Endothelial cell of umbilical vein (primary cell): ENCODE results near the gene CSNK2B. TPM values are rescaled to one million over a fixed set of nuclear protein-coding genes. Genes with fewer than 3 reads are reported as not detected.

Source experiments
- BruUV-seq: library from RNA; stranded (reverse); fragments of 400-500 nt; replicated peaks from 2 replicates; lab custom pipeline; 2021; lab: Mats Ljungman, UMichigan
- CTCF ChIA-PET: fragments of 300-600, 350-600 bp; sonication (Branson Sonifier 250); formaldehyde crosslinking; loops from one replicate; lab custom pipeline; 2021; ENCODE audit warnings: antibody characterized with exemption, inconsistent platforms; lab: Charles Lee
- POLR2A ChIA-PET: fragments of 300-600, 350-600 bp; sonication (Branson Sonifier 250); formaldehyde crosslinking; loops from one replicate; lab custom pipeline; 2021; ENCODE audit warnings: antibody characterized with exemption, inconsistent platforms; lab: Charles Lee
- DNase-seq: peaks from one replicate; pipeline ENCODE4 v3.0.0-alpha.2; 2011; ENCODE audit warnings: low read depth, low spot score
- FAIRE-seq: peaks from 2 replicates; lab custom pipeline; 2011; peaks lifted over from hg19 to GRCh38; lab: Jason Lieb, UNC
- H2AFZ ChIP-seq: 2 replicates; pipeline ENCODE4 v1.6.0; 2012; ENCODE audit warnings: low read depth, low read length, control low read depth, inconsistent platforms
- H3K27ac ChIP-seq: 2 replicates; pipeline ENCODE4 v1.5.1; 2011; ENCODE audit warnings: low read depth, mild to moderate bottlenecking, control low read depth, low read length, moderate library complexity; ENCODE audit not compliant: insufficient read depth
- H3K27me3 ChIP-seq, 2 experiments: 2 replicates each; pipeline versions ENCODE4 v1.6.0 to v1.6.1; 2011; ENCODE audit warnings: low read length in 2 of 2, mixed read lengths in 1 of 2; ENCODE audit not compliant: control insufficient read depth in 2 of 2, insufficient read depth in 2 of 2
- H3K36me3 ChIP-seq, 2 experiments: 2 replicates in 1 of 2; 3 replicates in 1 of 2; pipeline ENCODE4 v1.5.1; 2011; ENCODE audit warnings: low read length in 2 of 2, mild to moderate bottlenecking in 1 of 2, moderate library complexity in 1 of 2; ENCODE audit not compliant: control insufficient read depth in 2 of 2, insufficient read depth in 2 of 2; ENCODE audit errors: extremely low read depth in 1 of 2
- H3K4me1 ChIP-seq: 3 replicates; pipeline ENCODE4 v1.5.1; 2011; ENCODE audit warnings: mild to moderate bottlenecking, low read length; ENCODE audit not compliant: control insufficient read depth, insufficient read depth; ENCODE audit errors: extremely low read depth
- H3K4me2 ChIP-seq: 2 replicates; pipeline ENCODE4 v1.6.1; 2011; ENCODE audit warnings: low read length, control low read depth, mixed read lengths; ENCODE audit not compliant: insufficient read depth
- H3K4me3 ChIP-seq, 3 experiments: fragments of 200-600 bp in 1 of 3; sonication (generic), shearing (Covaris generic) in 1 of 3; replicated peaks in 1 of 3; 2 replicates each; pipeline ENCODE4 v1.5.1; 2011 to 2016; ENCODE audit warnings: control low read depth in 3 of 3, low read length in 3 of 3, mild to moderate bottlenecking in 2 of 3, inconsistent platforms in 1 of 3, low read depth in 1 of 3, moderate library complexity in 1 of 3; ENCODE audit not compliant: insufficient read depth in 1 of 3
- H3K79me2 ChIP-seq: 2 replicates; pipeline ENCODE4 v1.6.0; 2012; ENCODE audit warnings: low read length, inconsistent platforms; ENCODE audit not compliant: control insufficient read depth, insufficient read depth
- H3K9ac ChIP-seq: replicated peaks from 2 replicates; pipeline ENCODE3; 2011; ENCODE audit warnings: low read length, control low read depth; ENCODE audit not compliant: insufficient read depth; ENCODE audit errors: extremely low read depth
- H3K9me1 ChIP-seq: replicated peaks from 3 replicates; pipeline ENCODE4 v1.6.0; 2011; ENCODE audit warnings: mild to moderate bottlenecking, low read length; ENCODE audit not compliant: control insufficient read depth, insufficient read depth; ENCODE audit errors: extremely low read depth
- H3K9me3 ChIP-seq: replicated peaks from 2 replicates; pipeline ENCODE4 v1.5.1; 2012; ENCODE audit warnings: low read length, inconsistent platforms; ENCODE audit not compliant: control insufficient read depth, insufficient read depth
- H4K20me1 ChIP-seq: replicated peaks from 2 replicates; pipeline ENCODE3; 2011; ENCODE audit warnings: mild to moderate bottlenecking, low read length; ENCODE audit not compliant: control insufficient read depth, insufficient read depth; ENCODE audit errors: extremely low read depth
- CTCF ChIP-seq, 2 donors: IDR thresholded peaks; 1 replicate in 1 of 2; 2 replicates in 1 of 2; pipeline ENCODE4 v1.5.1; 2011; ENCODE audit warnings: low read length in 2 of 2, mild to moderate bottlenecking in 2 of 2, moderate library complexity in 2 of 2, control low read depth in 1 of 2, inconsistent platforms in 1 of 2, low read depth in 1 of 2; ENCODE audit not compliant: insufficient read depth in 1 of 2; ENCODE audit errors: extremely low read depth in 1 of 2
- EZH2 ChIP-seq: IDR thresholded peaks from 2 replicates; pipeline ENCODE4 v1.6.1; 2012; ENCODE audit warnings: borderline replicate concordance, low read depth, mild to moderate bottlenecking, moderate library complexity, low read length, inconsistent platforms; ENCODE audit not compliant: severe bottlenecking
- FOS ChIP-seq: IDR thresholded peaks from 2 replicates; pipeline ENCODE4 v1.6.1; 2011; ENCODE audit warnings: mild to moderate bottlenecking, low read length, moderate library complexity, borderline replicate concordance; ENCODE audit not compliant: insufficient read depth
- GATA2 ChIP-seq: IDR thresholded peaks from 2 replicates; pipeline ENCODE4 v1.7.0; 2011; ENCODE audit warnings: low read depth, mild to moderate bottlenecking, moderate library complexity, mixed read lengths, low read length; ENCODE audit not compliant: insufficient read length, insufficient read depth
- JUN ChIP-seq: IDR thresholded peaks from 2 replicates; pipeline ENCODE4 v1.6.1; 2011; ENCODE audit warnings: borderline replicate concordance, low read depth; ENCODE audit not compliant: insufficient read length, insufficient read depth
- MYC ChIP-seq: IDR thresholded peaks from one replicate; pipeline ENCODE4 v1.6.1; 2011; ENCODE audit warnings: mild to moderate bottlenecking, low read depth, low read length
- POLR2A ChIP-seq: IDR thresholded peaks from 2 replicates; pipeline ENCODE4 v1.6.1; 2012; ENCODE audit warnings: low read depth, mild to moderate bottlenecking, control low read depth, low read length
- POLR2AphosphoS5 ChIP-seq: IDR thresholded peaks from 2 replicates; pipeline ENCODE4 v1.6.1; 2012; ENCODE audit warnings: low read depth, mild to moderate bottlenecking, control low read depth, low read length, moderate library complexity; ENCODE audit not compliant: insufficient read depth
- dilution Hi-C: fragments of 300-500 bp; cut with MboI; formaldehyde crosslinking; loops from one replicate; pipeline ENCODE4 v1.15.0; 2019; ENCODE audit warnings: low sequenced_read_pairs; ENCODE audit not compliant: extremely low pct_ligation_motif_present
- intact Hi-C: fragments of 100-400 bp; cut with micrococcal nuclease; formaldehyde crosslinking; loops from one replicate; pipeline ENCODE4 v1.10.0; 2022
- polyA plus RNA-seq, 4 experiments: library from polyadenylated mRNA; depleted of rRNA in 3 of 4; stranded (reverse) in 3 of 4; unstranded in 1 of 4; fragments of >200 nt; gene quantifications; 2 replicates each; pipeline versions ENCODE4 v1.2.1 to v1.2.3, GENCODE V29; 2011 to 2012; ENCODE audit warnings: missing spikeins in 1 of 4
- total RNA-seq: library from RNA; stranded (reverse); gene quantifications from 2 replicates; pipeline ENCODE4 v1.2.3, GENCODE V29; 2021
- TF ChIP-seq, protein P1 (sequence below): IDR thresholded peaks from 2 replicates; pipeline ENCODE4 v1.6.1; 2011; ENCODE audit not compliant: insufficient read depth, insufficient read length

Gene CSNK2B
- total and polyA plus RNA-seq, 2 donors (not counting 3 experiments of a cell fraction or from before 2014, with no cell fraction given): 159 to 206 TPM

DNA sequence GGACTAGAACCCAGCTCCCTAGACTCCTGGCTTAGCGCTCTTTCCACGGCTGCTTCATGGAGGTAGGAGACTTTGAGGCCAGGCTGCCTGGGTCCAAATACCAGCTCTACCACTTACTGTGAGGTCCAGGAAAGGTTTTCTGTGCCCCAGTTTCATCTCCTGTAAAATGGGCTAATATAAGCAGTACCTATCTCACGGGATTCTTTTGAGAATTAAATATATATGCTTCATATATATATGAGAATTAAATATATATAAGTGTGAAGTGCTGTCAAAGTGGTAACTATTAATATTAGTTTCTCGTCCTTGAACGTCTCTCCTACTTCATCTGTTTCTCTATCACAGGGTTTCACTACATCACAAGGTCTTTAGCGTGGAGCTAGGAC lies 25.2 kb downstream of the CSNK2B start:
- no peaks in the 10 kb centered on the region for H3K27me3 ChIP-seq
- H3K27ac ChIP-seq: no peak overlapping the region
- ChIA-PET POLR2A (interaction anchor here (1.5 kb wide), 1 partner anchor 136 kb away, joined by 4 read pairs; the partner anchor contains the start of gene HSPA1B), CTCF (interaction anchor here (1.1 to 2.1 kb wide), 6 partner anchors 20 to 139 kb away, joined by 3 to 8 read pairs (median 6); partner anchors contain the start of gene LSM2)
- H3K4me2 ChIP-seq: no peak overlapping the region
- no peaks in the 10 kb centered on the region for H3K79me2 ChIP-seq
- intact Hi-C loops (no loop called here), dilution Hi-C loops (no loop called here)
- H2AFZ ChIP-seq: no peak overlapping the region
- TF ChIP-seq EZH2 (no peak), GATA2 (no peak), CTCF (IDR thresholded peaks at IDR 0.05; ENCODE audit: extremely low read depth in 1 of 2, insufficient read depth in 1 of 2, low read depth in 1 of 2, low read length in 2 of 2) (no peak), POLR2A (no peak), MYC (no peak), POLR2AphosphoS5 (no peak), FOS (no peak), JUN (no peak)
- TF ChIP-seq, protein P1, sequence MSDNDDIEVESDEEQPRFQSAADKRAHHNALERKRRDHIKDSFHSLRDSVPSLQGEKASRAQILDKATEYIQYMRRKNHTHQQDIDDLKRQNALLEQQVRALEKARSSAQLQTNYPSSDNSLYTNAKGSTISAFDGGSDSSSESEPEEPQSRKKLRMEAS: no peak
- H3K9ac ChIP-seq: no peak overlapping the region
- no peaks in the 10 kb centered on the region for H3K9me1 ChIP-seq
- peaks cover 6 to 48% of the 10 kb centered on the region in 2 experiments for H3K36me3 ChIP-seq
- no TSS peak for BruUV-seq
- no peak overlapping the region for H3K4me3 ChIP-seq
- FAIRE-seq: no peak
- no peaks in the 10 kb centered on the region for H4K20me1 ChIP-seq
- no peak for DNase-seq
- no peaks in the 10 kb centered on the region for H3K9me3 ChIP-seq
- peaks cover 10% of the 10 kb centered on the region for H3K4me1 ChIP-seq
